Endodermal cell (in vitro differentiated cells): Measurements from ENCODE around the gene METTL8. TPM values are rescaled to one million over a fixed set of nuclear protein-coding genes. Genes with fewer than 3 reads are reported as not detected.

ENCODE experiments used
- DNase-seq: peaks from one replicate; pipeline ENCODE4 v3.0.0-alpha.2; 2017
- H3K27ac ChIP-seq: 2 replicates; pipeline ENCODE4 v1.5.1; 2013; ENCODE audit warnings: mild to moderate bottlenecking, low read depth, low read length, moderate library complexity
- H3K27me3 ChIP-seq: 2 replicates; pipeline ENCODE4 v1.6.1; 2013; ENCODE audit warnings: mild to moderate bottlenecking, low read length, moderate library complexity; ENCODE audit not compliant: insufficient read depth, control insufficient read depth, poor library complexity, severe bottlenecking
- H3K36me3 ChIP-seq: 2 replicates; pipeline ENCODE4 v1.7.0; 2013; ENCODE audit warnings: mild to moderate bottlenecking, low read length, moderate library complexity; ENCODE audit not compliant: control insufficient read depth, insufficient read depth
- H3K4me1 ChIP-seq: one replicate; pipeline ENCODE4 v1.7.0; 2013; ENCODE audit warnings: low read length; ENCODE audit not compliant: control insufficient read depth, insufficient read depth
- H3K4me3 ChIP-seq: 2 replicates; pipeline ENCODE4 v1.5.1; 2013; ENCODE audit warnings: mild to moderate bottlenecking, low read length, moderate library complexity
- H3K9ac ChIP-seq: 2 replicates; pipeline ENCODE4 v1.6.1; 2013; ENCODE audit warnings: mild to moderate bottlenecking, low read length, moderate library complexity; ENCODE audit not compliant: poor library complexity, severe bottlenecking; ENCODE audit errors: extremely low read depth
- H3K9me3 ChIP-seq: 2 replicates; pipeline ENCODE4 v1.6.1; 2013; ENCODE audit warnings: mild to moderate bottlenecking, low read length, moderate library complexity; ENCODE audit not compliant: control insufficient read depth
- H3K27ac Mint-ChIP-seq: 2 replicates; pipeline ENCODE4 v1.8.0; 2020; ENCODE audit warnings: mixed read lengths
- H3K27me3 Mint-ChIP-seq: 2 replicates; pipeline ENCODE4 v1.8.0; 2021; ENCODE audit warnings: mild to moderate bottlenecking, mixed read lengths; ENCODE audit not compliant: insufficient read depth
- H3K36me3 Mint-ChIP-seq: 2 replicates; pipeline ENCODE4 v1.8.0; 2020; ENCODE audit warnings: low read depth, mixed read lengths
- H3K4me1 Mint-ChIP-seq: 2 replicates; pipeline ENCODE4 v1.8.0; 2020; ENCODE audit warnings: mixed read lengths
- H3K4me3 Mint-ChIP-seq: 2 replicates; pipeline ENCODE4 v1.8.0; 2020; ENCODE audit warnings: mild to moderate bottlenecking, moderate library complexity, mixed read lengths
- H3K9me3 Mint-ChIP-seq: 2 replicates; pipeline ENCODE4 v1.8.0; 2020; ENCODE audit warnings: mild to moderate bottlenecking, mixed read lengths
- WGBS, 2 experiments: methylation state at CpG; one replicate each; pipeline versions ENCODE4 v1.1.5 to v1.1.7; 2013; ENCODE audit warnings: missing lambda C conversion rate in 2 of 2, mixed read lengths in 1 of 2; ENCODE audit not compliant: insufficient coverage in 1 of 2, insufficient read length in 1 of 2; 5-methylcytosine and 5-hydroxymethylcytosine counted together
- total RNA-seq, 2 donors: library from RNA; stranded (reverse); fragmentation: NEBNext Ultra II Directional in 1 of 2; extraction: Animal tissue kit (Norgen Biotek cat#: 25700) in 1 of 2; gene quantifications; 2 replicates in 1 of 2; 3 replicates in 1 of 2; pipeline ENCODE4 v1.2.1, GENCODE V29; 2021
- TF ChIP-seq, protein P1 (sequence below): fragments of 200-600 bp; sonication (generic); conservative IDR thresholded peaks from 2 replicates; pipeline ENCODE4 v1.5.0; 2021; ENCODE audit warnings: antibody characterized with exemption, mild to moderate bottlenecking

Gene METTL8
- total RNA-seq, 2 donors from 2014 or later = 20.3 to 33.6 TPM

DNA sequence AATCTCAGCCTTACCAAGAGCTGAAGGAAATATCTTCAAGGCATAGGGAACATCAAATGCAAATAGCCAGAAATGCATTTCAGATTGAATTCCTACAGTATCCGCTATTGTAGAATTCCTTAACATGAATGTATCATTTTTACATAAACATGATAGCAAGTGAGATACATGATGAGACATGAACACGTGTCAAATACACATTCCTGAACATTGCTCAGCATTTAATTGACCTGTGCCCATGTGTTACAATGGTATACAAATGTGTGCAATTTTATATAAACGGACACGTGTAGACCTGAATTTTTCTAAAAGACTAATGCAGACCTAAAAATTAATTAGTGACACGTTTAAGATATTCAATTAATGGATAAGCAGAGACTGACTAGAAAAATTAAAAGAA is 140.1 kb downstream of the METTL8 start:
- H3K9me3 ChIP-seq = no peaks in the 10 kb centered on the region
- TF ChIP-seq, protein P1, sequence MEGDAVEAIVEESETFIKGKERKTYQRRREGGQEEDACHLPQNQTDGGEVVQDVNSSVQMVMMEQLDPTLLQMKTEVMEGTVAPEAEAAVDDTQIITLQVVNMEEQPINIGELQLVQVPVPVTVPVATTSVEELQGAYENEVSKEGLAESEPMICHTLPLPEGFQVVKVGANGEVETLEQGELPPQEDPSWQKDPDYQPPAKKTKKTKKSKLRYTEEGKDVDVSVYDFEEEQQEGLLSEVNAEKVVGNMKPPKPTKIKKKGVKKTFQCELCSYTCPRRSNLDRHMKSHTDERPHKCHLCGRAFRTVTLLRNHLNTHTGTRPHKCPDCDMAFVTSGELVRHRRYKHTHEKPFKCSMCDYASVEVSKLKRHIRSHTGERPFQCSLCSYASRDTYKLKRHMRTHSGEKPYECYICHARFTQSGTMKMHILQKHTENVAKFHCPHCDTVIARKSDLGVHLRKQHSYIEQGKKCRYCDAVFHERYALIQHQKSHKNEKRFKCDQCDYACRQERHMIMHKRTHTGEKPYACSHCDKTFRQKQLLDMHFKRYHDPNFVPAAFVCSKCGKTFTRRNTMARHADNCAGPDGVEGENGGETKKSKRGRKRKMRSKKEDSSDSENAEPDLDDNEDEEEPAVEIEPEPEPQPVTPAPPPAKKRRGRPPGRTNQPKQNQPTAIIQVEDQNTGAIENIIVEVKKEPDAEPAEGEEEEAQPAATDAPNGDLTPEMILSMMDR = no peak
- Mint-ChIP-seq H3K4me3 (no peak overlapping the region), H3K27ac (no peak overlapping the region), H3K4me1 (peaks cover 10% of the 10 kb centered on the region), H3K36me3 (no peaks in the 10 kb centered on the region), H3K9me3 (no peaks in the 10 kb centered on the region), H3K27me3 (no peaks in the 10 kb centered on the region)
- H3K9ac ChIP-seq = no peak overlapping the region
- DNase-seq = no peak
- no peaks in the 10 kb centered on the region for H3K27me3 ChIP-seq
- H3K27ac ChIP-seq = no peak overlapping the region
- no peaks in the 10 kb centered on the region for H3K4me1 ChIP-seq
- no peaks in the 10 kb centered on the region for H3K36me3 ChIP-seq
- no peak overlapping the region for H3K4me3 ChIP-seq
- 94 to 96% methylated on average over 5 of the region's 5 CpGs for WGBS, 2 experiments

DNA sequence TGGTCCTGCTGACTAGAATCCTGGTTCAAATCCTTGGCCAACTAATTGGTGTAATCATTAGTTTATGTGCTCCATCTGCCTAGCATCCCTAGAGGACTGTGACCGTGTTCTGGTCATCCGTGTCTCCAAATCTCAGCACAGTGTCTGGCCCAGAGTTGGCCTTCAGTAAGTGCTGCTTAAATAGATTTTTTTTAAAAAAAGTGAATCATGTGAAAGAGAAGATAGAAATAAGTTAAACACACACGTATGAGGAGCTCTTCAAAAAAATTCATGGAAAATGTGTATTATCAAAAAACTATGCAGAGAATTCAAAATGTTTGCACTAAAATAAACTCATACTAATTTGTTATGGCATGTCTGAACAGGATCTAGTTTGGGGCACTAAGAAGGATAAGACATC is 143.8 kb downstream of the METTL8 start:
- Mint-ChIP-seq H3K36me3 (no peaks in the 10 kb centered on the region), H3K27ac (no peak overlapping the region), H3K27me3 (peaks cover 10% of the 10 kb centered on the region), H3K9me3 (no peaks in the 10 kb centered on the region), H3K4me3 (no peak overlapping the region), H3K4me1 (peaks cover 27% of the 10 kb centered on the region)
- WGBS, 2 experiments = 92 to 100% methylated on average over 3 of the region's 3 CpGs
- TF ChIP-seq, protein P1 = no peak
- Histone ChIP-seq H3K4me1 (no peaks in the 10 kb centered on the region), H3K27me3 (no peaks in the 10 kb centered on the region), H3K27ac (no peak overlapping the region), H3K36me3 (no peaks in the 10 kb centered on the region), H3K9ac (no peak overlapping the region), H3K9me3 (no peaks in the 10 kb centered on the region), H3K4me3 (no peak overlapping the region)
- DNase-seq = no peak

DNA sequence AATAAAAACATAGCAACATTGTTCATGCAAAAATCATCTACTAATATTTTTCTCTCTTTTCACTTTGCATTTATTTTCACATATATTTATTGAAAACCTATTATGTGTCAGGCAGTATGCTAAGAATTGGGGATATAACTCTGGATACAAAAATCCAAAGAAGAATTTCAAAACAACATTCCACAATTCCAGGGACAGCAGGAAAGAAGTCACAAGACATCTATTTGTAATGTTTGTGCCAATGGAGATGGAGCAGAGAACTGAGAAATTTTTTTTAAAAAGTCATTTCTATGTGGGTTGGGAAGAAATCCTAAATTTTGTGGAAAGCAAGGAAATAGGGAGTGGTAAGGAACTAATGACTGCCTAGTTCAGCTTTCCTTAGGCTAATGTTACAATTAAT is 144.5 kb downstream of the METTL8 start:
- Mint-ChIP-seq H3K4me1 (peaks cover 33% of the 10 kb centered on the region), H3K27ac (no peak overlapping the region), H3K4me3 (no peak overlapping the region), H3K9me3 (no peaks in the 10 kb centered on the region), H3K27me3 (peaks cover 10% of the 10 kb centered on the region), H3K36me3 (no peaks in the 10 kb centered on the region)
- H3K9ac ChIP-seq = no peak overlapping the region
- no peaks in the 10 kb centered on the region for H3K36me3 ChIP-seq
- peaks cover 3% of the 10 kb centered on the region for H3K4me1 ChIP-seq
- H3K27ac ChIP-seq = no peak overlapping the region
- TF ChIP-seq, protein P1 = no peak
- no peak overlapping the region for H3K4me3 ChIP-seq
- DNase-seq = no peak
- H3K27me3 ChIP-seq = no peaks in the 10 kb centered on the region
- no peaks in the 10 kb centered on the region for H3K9me3 ChIP-seq
